GM23338 (cell line): ENCODE data around the gene NTM.

Source experiments
- EZH2 ChIP-seq: fragments of 200-600 bp; sonication (generic); IDR thresholded peaks from one replicate; pipeline ENCODE4 v1.8.0; 2017; ENCODE audit warnings: antibody characterized with exemption, mild to moderate bottlenecking, low read depth; ENCODE audit not compliant: unreplicated experiment
- JUNB ChIP-seq: IDR thresholded peaks from one replicate; pipeline ENCODE4 v1.6.1; 2016; ENCODE audit warnings: antibody characterized with exemption; ENCODE audit not compliant: unreplicated experiment
- POLR2AphosphoS5 ChIP-seq: IDR thresholded peaks from 2 replicates; pipeline ENCODE4 v1.6.1; 2016; ENCODE audit warnings: antibody characterized with exemption, low read depth
- TF ChIP-seq, protein P1 (sequence below), 2 experiments: fragments of 200-600 bp in 1 of 2; sonication (generic) in 1 of 2; conservative IDR thresholded peaks; 2 replicates each; pipeline versions ENCODE4 v1.5.1 to v1.6.1; 2016 to 2017; ENCODE audit warnings: antibody characterized with exemption in 2 of 2, low read depth in 2 of 2, mild to moderate bottlenecking in 2 of 2, moderate library complexity in 1 of 2
- TF ChIP-seq, protein P2 (sequence below): IDR thresholded peaks from one replicate; pipeline ENCODE4 v1.6.1; 2018; ENCODE audit warnings: antibody characterized with exemption; ENCODE audit not compliant: unreplicated experiment

DNA sequence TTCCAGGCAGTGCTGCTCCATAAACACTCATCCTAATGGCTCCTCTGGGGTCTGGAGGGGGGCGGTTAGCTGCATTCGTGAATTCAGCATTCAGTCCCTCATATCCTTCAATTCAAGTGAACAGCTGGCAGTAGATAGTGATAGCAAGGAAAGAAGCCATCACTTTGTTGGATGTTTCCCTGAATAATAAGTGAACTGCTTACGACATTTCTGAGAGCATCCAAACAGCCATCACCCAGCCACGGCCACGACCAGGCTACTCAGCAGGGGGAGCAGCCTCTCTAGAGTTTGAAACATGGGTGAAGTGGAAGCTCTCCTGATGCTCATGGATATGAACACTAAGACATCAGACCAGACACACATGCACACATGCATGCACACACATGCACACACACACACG lies 163.6 kb downstream of the NTM start:
- TF ChIP-seq, protein P1, sequence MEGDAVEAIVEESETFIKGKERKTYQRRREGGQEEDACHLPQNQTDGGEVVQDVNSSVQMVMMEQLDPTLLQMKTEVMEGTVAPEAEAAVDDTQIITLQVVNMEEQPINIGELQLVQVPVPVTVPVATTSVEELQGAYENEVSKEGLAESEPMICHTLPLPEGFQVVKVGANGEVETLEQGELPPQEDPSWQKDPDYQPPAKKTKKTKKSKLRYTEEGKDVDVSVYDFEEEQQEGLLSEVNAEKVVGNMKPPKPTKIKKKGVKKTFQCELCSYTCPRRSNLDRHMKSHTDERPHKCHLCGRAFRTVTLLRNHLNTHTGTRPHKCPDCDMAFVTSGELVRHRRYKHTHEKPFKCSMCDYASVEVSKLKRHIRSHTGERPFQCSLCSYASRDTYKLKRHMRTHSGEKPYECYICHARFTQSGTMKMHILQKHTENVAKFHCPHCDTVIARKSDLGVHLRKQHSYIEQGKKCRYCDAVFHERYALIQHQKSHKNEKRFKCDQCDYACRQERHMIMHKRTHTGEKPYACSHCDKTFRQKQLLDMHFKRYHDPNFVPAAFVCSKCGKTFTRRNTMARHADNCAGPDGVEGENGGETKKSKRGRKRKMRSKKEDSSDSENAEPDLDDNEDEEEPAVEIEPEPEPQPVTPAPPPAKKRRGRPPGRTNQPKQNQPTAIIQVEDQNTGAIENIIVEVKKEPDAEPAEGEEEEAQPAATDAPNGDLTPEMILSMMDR (conservative IDR thresholded peaks at IDR 0.05; ENCODE audit: low read depth in 2 of 2), result no peak
- TF ChIP-seq POLR2AphosphoS5 (no peak), JUNB (no peak), EZH2 (no peak)
- TF ChIP-seq, protein P2, sequence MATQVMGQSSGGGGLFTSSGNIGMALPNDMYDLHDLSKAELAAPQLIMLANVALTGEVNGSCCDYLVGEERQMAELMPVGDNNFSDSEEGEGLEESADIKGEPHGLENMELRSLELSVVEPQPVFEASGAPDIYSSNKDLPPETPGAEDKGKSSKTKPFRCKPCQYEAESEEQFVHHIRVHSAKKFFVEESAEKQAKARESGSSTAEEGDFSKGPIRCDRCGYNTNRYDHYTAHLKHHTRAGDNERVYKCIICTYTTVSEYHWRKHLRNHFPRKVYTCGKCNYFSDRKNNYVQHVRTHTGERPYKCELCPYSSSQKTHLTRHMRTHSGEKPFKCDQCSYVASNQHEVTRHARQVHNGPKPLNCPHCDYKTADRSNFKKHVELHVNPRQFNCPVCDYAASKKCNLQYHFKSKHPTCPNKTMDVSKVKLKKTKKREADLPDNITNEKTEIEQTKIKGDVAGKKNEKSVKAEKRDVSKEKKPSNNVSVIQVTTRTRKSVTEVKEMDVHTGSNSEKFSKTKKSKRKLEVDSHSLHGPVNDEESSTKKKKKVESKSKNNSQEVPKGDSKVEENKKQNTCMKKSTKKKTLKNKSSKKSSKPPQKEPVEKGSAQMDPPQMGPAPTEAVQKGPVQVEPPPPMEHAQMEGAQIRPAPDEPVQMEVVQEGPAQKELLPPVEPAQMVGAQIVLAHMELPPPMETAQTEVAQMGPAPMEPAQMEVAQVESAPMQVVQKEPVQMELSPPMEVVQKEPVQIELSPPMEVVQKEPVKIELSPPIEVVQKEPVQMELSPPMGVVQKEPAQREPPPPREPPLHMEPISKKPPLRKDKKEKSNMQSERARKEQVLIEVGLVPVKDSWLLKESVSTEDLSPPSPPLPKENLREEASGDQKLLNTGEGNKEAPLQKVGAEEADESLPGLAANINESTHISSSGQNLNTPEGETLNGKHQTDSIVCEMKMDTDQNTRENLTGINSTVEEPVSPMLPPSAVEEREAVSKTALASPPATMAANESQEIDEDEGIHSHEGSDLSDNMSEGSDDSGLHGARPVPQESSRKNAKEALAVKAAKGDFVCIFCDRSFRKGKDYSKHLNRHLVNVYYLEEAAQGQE, result no peak
